ENCODE data around the gene MAN2A2. TPM values are rescaled to one million over a fixed set of nuclear protein-coding genes. Genes with fewer than 3 reads are reported as not detected.

The MAN2A2 gene
- total RNA-seq, 1 experiment from 2014 or later, result 27.4 TPM

DNA sequence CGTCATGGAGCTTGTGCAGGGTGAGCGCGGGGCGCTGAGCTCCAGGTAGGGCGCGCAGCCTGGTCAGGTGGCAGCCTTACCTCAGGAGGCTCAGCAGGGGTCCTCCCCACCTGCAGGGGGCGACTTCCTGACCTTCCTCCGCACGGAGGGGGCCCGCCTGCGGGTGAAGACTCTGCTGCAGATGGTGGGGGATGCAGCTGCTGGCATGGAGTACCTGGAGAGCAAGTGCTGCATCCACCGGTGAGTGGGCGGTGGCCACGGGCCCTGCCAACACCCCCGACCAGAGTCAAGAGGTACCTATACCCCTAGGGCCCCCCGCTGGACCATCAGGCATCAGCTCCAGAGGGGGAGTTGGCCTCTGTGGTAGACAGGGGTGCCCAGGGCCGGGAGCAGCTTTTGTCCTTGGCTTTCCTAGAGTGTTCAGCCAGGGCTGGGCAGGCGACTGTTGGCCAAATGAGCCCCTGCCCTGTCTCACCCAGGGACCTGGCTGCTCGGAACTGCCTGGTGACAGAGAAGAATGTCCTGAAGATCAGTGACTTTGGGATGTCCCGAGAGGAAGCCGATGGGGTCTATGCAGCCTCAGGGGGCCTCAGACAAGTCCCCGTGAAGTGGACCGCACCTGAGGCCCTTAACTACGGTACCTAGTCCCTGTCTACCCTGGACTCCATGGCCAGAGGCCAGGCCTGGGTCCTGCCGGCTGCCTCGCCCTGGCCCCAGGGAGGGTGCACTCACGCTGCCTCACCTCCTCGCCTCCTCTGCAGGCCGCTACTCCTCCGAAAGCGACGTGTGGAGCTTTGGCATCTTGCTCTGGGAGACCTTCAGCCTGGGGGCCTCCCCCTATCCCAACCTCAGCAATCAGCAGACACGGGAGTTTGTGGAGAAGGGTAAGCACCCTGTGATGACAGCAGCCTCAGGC, 9.7 kb upstream of the MAN2A2 start:
- H3T11ph ChIP-seq (ENCODE audit: low read length), result no peak overlapping the region
- no peaks in the 10 kb centered on the region for H3K27me3 ChIP-seq (ENCODE audit: insufficient read depth, low read length)
- no peaks in the 10 kb centered on the region for H4K20me1 ChIP-seq (ENCODE audit: control insufficient read depth, insufficient read depth, insufficient read length)
- no peak overlapping the region for H4K8ac ChIP-seq (replicated peaks; ENCODE audit: insufficient read length, low read depth, low read length)
- peaks cover 4 to 10% (median 9%) of the 10 kb centered on the region in 3 experiments; a peak in 6 of 7 replicates for H3K36me3 Mint-ChIP-seq (ENCODE audit: insufficient read depth in 1 of 3, low read depth in 3 of 3)
- TF ChIP-seq, protein P1, sequence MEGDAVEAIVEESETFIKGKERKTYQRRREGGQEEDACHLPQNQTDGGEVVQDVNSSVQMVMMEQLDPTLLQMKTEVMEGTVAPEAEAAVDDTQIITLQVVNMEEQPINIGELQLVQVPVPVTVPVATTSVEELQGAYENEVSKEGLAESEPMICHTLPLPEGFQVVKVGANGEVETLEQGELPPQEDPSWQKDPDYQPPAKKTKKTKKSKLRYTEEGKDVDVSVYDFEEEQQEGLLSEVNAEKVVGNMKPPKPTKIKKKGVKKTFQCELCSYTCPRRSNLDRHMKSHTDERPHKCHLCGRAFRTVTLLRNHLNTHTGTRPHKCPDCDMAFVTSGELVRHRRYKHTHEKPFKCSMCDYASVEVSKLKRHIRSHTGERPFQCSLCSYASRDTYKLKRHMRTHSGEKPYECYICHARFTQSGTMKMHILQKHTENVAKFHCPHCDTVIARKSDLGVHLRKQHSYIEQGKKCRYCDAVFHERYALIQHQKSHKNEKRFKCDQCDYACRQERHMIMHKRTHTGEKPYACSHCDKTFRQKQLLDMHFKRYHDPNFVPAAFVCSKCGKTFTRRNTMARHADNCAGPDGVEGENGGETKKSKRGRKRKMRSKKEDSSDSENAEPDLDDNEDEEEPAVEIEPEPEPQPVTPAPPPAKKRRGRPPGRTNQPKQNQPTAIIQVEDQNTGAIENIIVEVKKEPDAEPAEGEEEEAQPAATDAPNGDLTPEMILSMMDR (conservative IDR thresholded peaks at IDR 0.05), result peak; percentile 18; the same call in 1 of the 3 replicates
- no peak overlapping the region for H2BK20ac ChIP-seq (ENCODE audit: low read depth, low read length, poor library complexity, severe bottlenecking)
- no peaks in the 10 kb centered on the region; the same call in 1 of the 2 replicates for H3K4me1 ChIP-seq (ENCODE audit: insufficient read depth, low read length)
- no peak overlapping the region for H2AK5ac ChIP-seq (ENCODE audit: insufficient read length, low read length)
- no peak overlapping the region for H3K18ac ChIP-seq (ENCODE audit: insufficient read length, low read depth, low read length)
- no peak for DNase-seq
- no peak overlapping the region for H2BK5ac ChIP-seq (ENCODE audit: insufficient read length, low read length)
- H3K23me2 ChIP-seq (ENCODE audit: insufficient read length, low read depth, low read length, poor library complexity, severe bottlenecking), result no peaks in the 10 kb centered on the region
- no peak overlapping the region for H3K23ac ChIP-seq (ENCODE audit: insufficient read length, low read depth, low read length)
- no peak overlapping the region for H3K4me3 Mint-ChIP-seq
- no peaks in the 10 kb centered on the region for H3K9me3 ChIP-seq (ENCODE audit: control insufficient read depth, low read depth, low read length)
- no peak overlapping the region for H3K56ac ChIP-seq (ENCODE audit: insufficient read length, low read depth, low read length)
- no peak overlapping the region for H3K4me2 ChIP-seq (ENCODE audit: insufficient read depth, insufficient read length, low read length)
- H3K4ac ChIP-seq (ENCODE audit: low read depth, low read length), result no peak overlapping the region
- no peak overlapping the region for H4K91ac ChIP-seq (ENCODE audit: insufficient read length, low read depth, low read length)
- no peaks in the 10 kb centered on the region for H3K79me1 ChIP-seq (ENCODE audit: insufficient read depth, low read depth, low read length, poor library complexity, severe bottlenecking)
- no peak overlapping the region for H3K14ac ChIP-seq (ENCODE audit: insufficient read depth, low read length)
- no peak overlapping the region for H3K9ac ChIP-seq (ENCODE audit: extremely low read depth, insufficient read length, low read length)
- H2BK120ac ChIP-seq (ENCODE audit: low read depth, low read length, poor library complexity, severe bottlenecking), result no peak overlapping the region
- no peak overlapping the region for H4K5ac ChIP-seq (ENCODE audit: insufficient read length, low read depth, low read length)
- H3K27me3 Mint-ChIP-seq (ENCODE audit: low read depth), result no peaks in the 10 kb centered on the region; the same call in 1 of the 2 replicates
- H3K27ac Mint-ChIP-seq, result no peak overlapping the region; a peak in 1 of 7 replicates
- H3K4me1 Mint-ChIP-seq, result peaks cover 3 to 8% of the 10 kb centered on the region in 2 experiments; a peak in 3 of 4 replicates
- no CpG with 5 or more reads among the region's 33 CpGs for WGBS (ENCODE audit: extremely low coverage, insufficient read length, low lambda C conversion rate)
- no peak overlapping the region for H2BK15ac ChIP-seq (ENCODE audit: low read depth, low read length)
- H3K27ac ChIP-seq (ENCODE audit: insufficient read length, low read depth, low read length), result no peak overlapping the region
- H3K9me3 Mint-ChIP-seq, result no peaks in the 10 kb centered on the region; a peak in 1 of 5 replicates
- H3K79me2 ChIP-seq (ENCODE audit: insufficient read depth, low read length), result no peaks in the 10 kb centered on the region
- no peak overlapping the region for H2AFZ ChIP-seq (ENCODE audit: low read length)
- no peak overlapping the region for H2BK12ac ChIP-seq (ENCODE audit: insufficient read length, low read depth, low read length)

All from H9 (cell line).